Stimulated activated CD8-positive, alpha-beta memory T cell treated with anti-CD3 and anti-CD28 coated beads, Interleukin-15, amount 100 ng/mL, for 4 hours (primary cell): Measurements from ENCODE around the gene PLXNA2.

Source experiments
- DNase-seq, 2 donors: peaks; one replicate each; pipeline ENCODE4 v3.0.0-alpha.2; 2020; ENCODE audit warnings: low read depth in 2 of 2

PLXNA2 gene

GRCh38 chr1:208042041-208042615 lies 202.1 kb downstream of the PLXNA2 start:
- no peak for DNase-seq

- DNase-seq = no peak
Measured at GRCh38 chr1:208041505-208041904, 202.7 kb downstream of the PLXNA2 start.

GRCh38 chr1:208040821-208041297 lies 203.3 kb downstream of the PLXNA2 start:
- DNase-seq = no peak

GRCh38 chr1:208039536-208040332 lies 204.4 kb downstream of the PLXNA2 start:
- no peak for DNase-seq

- no peak for DNase-seq
Measured at GRCh38 chr1:208038303-208038702, 205.9 kb downstream of the PLXNA2 start.

- no peak for DNase-seq
Measured at GRCh38 chr1:208036918-208037766, 207.0 kb downstream of the PLXNA2 start.

- DNase-seq = no peak
Measured at GRCh38 chr1:208036106-208036808, 207.9 kb downstream of the PLXNA2 start.

- DNase-seq = no peak
Measured at GRCh38 chr1:208034135-208034534, 210.0 kb downstream of the PLXNA2 start.

- no peak for DNase-seq
Measured at GRCh38 chr1:208033236-208033635, 210.9 kb downstream of the PLXNA2 start.

- DNase-seq = no peak
Measured at GRCh38 chr1:208031932-208032320, 212.3 kb downstream of the PLXNA2 start.

GRCh38 chr1:208031316-208031931 lies 212.8 kb downstream of the PLXNA2 start:
- DNase-seq = no peak

- DNase-seq = no peak
Measured at GRCh38 chr1:208030288-208031091, 213.7 kb downstream of the PLXNA2 start.

- DNase-seq = no peak
Measured at GRCh38 chr1:208029381-208030287, 214.6 kb downstream of the PLXNA2 start.

GRCh38 chr1:208028526-208028925 lies 215.7 kb downstream of the PLXNA2 start:
- no peak for DNase-seq

- no peak for DNase-seq
Measured at GRCh38 chr1:208027861-208028260, 216.3 kb downstream of the PLXNA2 start.

GRCh38 chr1:208026880-208027438 lies 217.2 kb downstream of the PLXNA2 start:
- no peak for DNase-seq

GRCh38 chr1:208025031-208025430 lies 219.2 kb downstream of the PLXNA2 start:
- DNase-seq = no peak

GRCh38 chr1:208024406-208024805 lies 219.8 kb downstream of the PLXNA2 start:
- DNase-seq = no peak

- DNase-seq = no peak
Measured at GRCh38 chr1:208019257-208019656, 224.9 kb downstream of the PLXNA2 start.
